Stimulated activated CD8-positive, alpha-beta memory T cell treated with anti-CD3 and anti-CD28 coated beads, Interleukin-15, amount 100 ng/mL, for 48 hours (primary cell): Measurements from ENCODE around the gene SIRT6.
"Not testable (repeated sequence)": the region's sequence is repeated elsewhere in the genome, so short reads cannot be mapped to it uniquely, and the experiment has no call there.

Experiments used
- DNase-seq, 2 donors: peaks; one replicate each; pipeline ENCODE4 v3.0.0-alpha.2; 2020; ENCODE audit warnings: low read depth in 2 of 2

SIRT6 gene

GRCh38 chr19:4135386-4135785 is 47.0 kb downstream of the SIRT6 start:
- not testable (repeated sequence) for DNase-seq

DNA sequence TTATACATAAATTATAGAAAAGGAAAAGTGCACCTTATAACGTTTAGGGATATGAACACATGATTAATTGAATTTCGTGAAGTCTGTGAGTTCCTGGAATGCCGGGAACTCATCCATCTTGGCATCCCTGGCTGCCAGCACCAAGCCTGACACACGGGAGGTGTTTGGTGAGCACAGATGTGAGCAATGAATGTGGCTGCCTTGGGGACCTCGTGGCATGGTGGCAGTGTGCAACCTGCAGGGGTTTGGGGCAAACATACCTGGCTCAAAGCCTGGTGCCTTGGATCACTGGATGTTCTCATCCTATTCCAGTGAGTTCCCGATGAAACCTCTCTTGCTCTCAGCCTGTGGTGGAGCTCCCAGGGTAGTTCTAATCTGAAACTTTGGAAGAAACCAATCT is 48.0 kb downstream of the SIRT6 start:
- no peak for DNase-seq

DNA sequence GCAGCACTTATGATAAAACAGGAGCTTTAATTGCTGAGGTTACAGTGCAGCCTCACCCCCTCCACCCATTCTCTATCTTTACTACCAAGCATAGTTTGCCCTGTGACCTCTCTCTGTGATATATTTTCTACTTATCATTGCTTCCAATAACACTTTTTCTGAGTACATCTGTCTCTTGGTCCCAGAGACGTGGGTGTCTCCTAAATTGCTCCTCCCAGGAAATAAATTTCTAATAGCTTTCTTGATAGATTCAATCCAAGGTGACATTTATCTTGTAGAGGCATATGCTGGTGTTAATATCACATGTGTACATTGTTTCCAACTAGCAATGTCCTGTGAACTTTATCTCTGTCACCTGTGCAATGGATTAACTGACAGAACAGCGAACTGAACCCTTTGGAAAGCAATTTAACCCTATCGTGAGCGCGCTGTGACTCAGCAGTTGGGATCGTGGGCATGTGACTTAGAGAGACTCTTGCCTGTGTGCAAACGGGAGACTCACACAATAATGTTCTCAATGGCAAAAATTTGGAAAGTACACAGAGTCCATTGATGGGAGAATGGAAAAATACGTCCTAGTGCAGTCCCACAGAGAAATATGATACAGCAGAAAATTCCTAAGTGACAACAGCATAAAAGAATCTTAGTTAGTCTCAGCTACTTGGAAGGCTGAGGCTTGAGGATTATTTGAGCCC is 51.5 kb downstream of the SIRT6 start:
- no peak for DNase-seq

- not testable (repeated sequence) for DNase-seq
These were observed 53.3 kb downstream of the SIRT6 start for GRCh38 chr19:4129050-4129449.

DNA sequence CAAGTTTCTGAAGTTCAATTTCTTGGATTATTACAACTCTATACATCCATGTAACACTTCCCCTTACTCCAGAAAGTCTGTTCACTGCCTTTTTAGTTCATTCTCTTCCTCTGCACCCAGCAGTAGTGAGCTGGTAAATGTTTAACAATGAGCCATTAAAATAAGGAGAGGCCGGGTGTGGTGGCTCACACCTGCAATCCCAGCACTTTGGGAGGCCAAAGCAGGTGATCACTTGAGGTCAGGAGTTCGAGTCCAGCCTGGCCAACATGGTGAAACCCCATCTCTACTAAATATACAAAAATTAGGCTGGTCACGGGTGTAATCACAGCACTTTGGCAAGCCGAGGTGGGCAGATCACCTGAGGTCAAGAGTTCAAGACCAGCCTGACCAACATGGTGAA is 55.0 kb downstream of the SIRT6 start:
- not testable (repeated sequence) for DNase-seq

GRCh38 chr19:4124638-4125037 is 57.7 kb downstream of the SIRT6 start:
- DNase-seq = no peak
